ENCODE results near the gene CACNA2D1. TPM values are rescaled to one million over a fixed set of nuclear protein-coding genes. Genes with fewer than 3 reads are reported as not detected.

Gene CACNA2D1
- 0.77 and 1.1 TPM in 2 replicates for total RNA-seq (2014; rRNA removed)
- Bru-seq, nascent RNA: percentile 21 among the genes with signal in this experiment
- BruChase-seq, experiment 1, labeled RNA remaining after a 6-hour chase: percentile 15 among the genes with signal in this experiment
- BruChase-seq, experiment 2, labeled RNA remaining after a 2-hour chase: percentile 21 among the genes with signal in this experiment
- long read RNA-seq, partial matches to known transcripts: 1 of 2 reads
- long read RNA-seq, other reads (novel, unspliced or antisense): 1 of 2 reads

GRCh38 chr7:82443547-82444219 is at the start of gene CACNA2D1:
TSS of gene CACNA2D1 (minus strand) at chr7:82443777.
- Histone ChIP-seq H3K27me3 (ENCODE audit: low read length) (peaks cover 68% of the 10 kb centered on the region), H3K36me3 (ENCODE audit: low read depth, low read length) (no peaks in the 10 kb centered on the region), H3K4me2 (ENCODE audit: low read length) (peak within 1 kb of the TSS; percentile 87), H3K4me3 (ENCODE audit: low read length) (peak within 1 kb of the TSS; percentile 66), H2AFZ (ENCODE audit: low read length) (peak within 1 kb of the TSS; percentile 90), H3K27ac (ENCODE audit: low read length) (no peak within 1 kb of the TSS), H3K9ac (ENCODE audit: low read length) (no peak within 1 kb of the TSS), H3K9me2 (replicated peaks; ENCODE audit: low read length) (no peaks in the 10 kb centered on the region), H3F3A (ENCODE audit: low read length, unreplicated experiment) (no peaks in the 10 kb centered on the region), H3K4me1 (ENCODE audit: insufficient read depth, low read length) (peaks cover 7% of the 10 kb centered on the region; the same call in 1 of the 2 replicates), H3K79me2 (ENCODE audit: low read length) (no peaks in the 10 kb centered on the region), H3K9me3 (ENCODE audit: low read length) (no peaks in the 10 kb centered on the region), H4K20me1 (ENCODE audit: low read length) (no peaks in the 10 kb centered on the region)
- ChIA-PET POLR2A (ENCODE audit: unreplicated experiment) (no interaction called here), CTCF (no interaction called here)
- ATAC-seq (peak; percentile 67), DNase-seq (peak; percentile 5)
- intact Hi-C loops (cut with micrococcal nuclease): loop anchor here (10.0 kb wide), 2 partner anchors 269 to 399 kb away; no protein-coding TSS in a partner anchor
- TF ChIP-seq EZH2 (IDR thresholded peaks at IDR 0.05; ENCODE audit: low read length, unreplicated experiment) (no peak), CTCF (conservative IDR thresholded peaks at IDR 0.05; ENCODE audit: low read depth, low read length) (no peak), EZH2phosphoT487 (IDR thresholded peaks at IDR 0.05; ENCODE audit: borderline replicate concordance, low read length) (no peak)
- BruUV-seq (replicated peaks): no TSS peak

GRCh38 chr7:82481499-82482097 is 38.0 kb upstream of the CACNA2D1 start:
- Histone ChIP-seq H2AFZ (ENCODE audit: low read length) (no peak overlapping the region), H3K9me3 (ENCODE audit: low read length) (no peaks in the 10 kb centered on the region), H3K27me3 (ENCODE audit: low read length) (peaks cover 7% of the 10 kb centered on the region), H4K20me1 (ENCODE audit: low read length) (no peaks in the 10 kb centered on the region), H3K4me3 (ENCODE audit: low read length) (no peak overlapping the region), H3K9ac (ENCODE audit: low read length) (no peak overlapping the region), H3K9me2 (replicated peaks; ENCODE audit: low read length) (no peaks in the 10 kb centered on the region), H3F3A (ENCODE audit: low read length, unreplicated experiment) (no peaks in the 10 kb centered on the region), H3K4me1 (ENCODE audit: insufficient read depth, low read length) (no peaks in the 10 kb centered on the region), H3K27ac (ENCODE audit: low read length) (no peak overlapping the region), H3K4me2 (ENCODE audit: low read length) (no peak overlapping the region), H3K36me3 (ENCODE audit: low read depth, low read length) (no peaks in the 10 kb centered on the region), H3K79me2 (ENCODE audit: low read length) (no peaks in the 10 kb centered on the region)
- DNase-seq (peak; percentile 43), ATAC-seq (no peak)
- TF ChIP-seq CTCF (conservative IDR thresholded peaks at IDR 0.05; ENCODE audit: low read depth, low read length) (peak; percentile 69), EZH2 (IDR thresholded peaks at IDR 0.05; ENCODE audit: low read length, unreplicated experiment) (no peak)
- POLR2A ChIA-PET (ENCODE audit: unreplicated experiment): interaction anchor here (0.6 kb wide), 1 partner anchor 1004 kb away, joined by 4 read pairs; no protein-coding TSS in a partner anchor
- CTCF ChIA-PET: interaction anchor here (0.7 kb wide), 1 partner anchor 591 kb away, joined by 3 read pairs; no protein-coding TSS in a partner anchor
- BruUV-seq (replicated peaks): no TSS peak
- intact Hi-C loops (cut with micrococcal nuclease): loop anchor here (1.0 to 5.0 kb wide), 6 partner anchors 91 to 437 kb away; no protein-coding TSS in a partner anchor

Data from PC-3 (cell line).